ENCODE results near the gene PLA2G2F. TPM values are rescaled to one million over a fixed set of nuclear protein-coding genes. Genes with fewer than 3 reads are reported as not detected.

PLA2G2F gene
- total and polyA plus RNA-seq, 2 donors (not counting 3 experiments of a cell fraction or from before 2014, with no cell fraction given) = not detected

- intact Hi-C loops (cut with micrococcal nuclease) = no loop called here
- no peaks in the 10 kb centered on the region for H4K20me1 ChIP-seq (replicated peaks; ENCODE audit: control insufficient read depth, extremely low read depth, insufficient read depth, low read length)
- POLR2A ChIA-PET = no interaction called here
These were observed 53.8 kb downstream of the PLA2G2F start for GRCh38 chr1:20192871-20193411.

More at GRCh38 chr1:20192871-20193411, 53.8 kb downstream of the PLA2G2F start:
- Histone ChIP-seq H3K9ac (replicated peaks; ENCODE audit: extremely low read depth, insufficient read depth, low read length) (no peak overlapping the region), H3K9me1 (replicated peaks; ENCODE audit: control insufficient read depth, extremely low read depth, insufficient read depth, low read length) (no peaks in the 10 kb centered on the region), H3K4me2 (ENCODE audit: insufficient read depth, low read length) (no peak overlapping the region), H3K4me1 (ENCODE audit: control insufficient read depth, extremely low read depth, insufficient read depth, low read length) (no peaks in the 10 kb centered on the region), H3K27me3 (ENCODE audit: control insufficient read depth in 2 of 2, insufficient read depth in 2 of 2, low read length in 2 of 2) (peaks cover 4 to 10% of the 10 kb centered on the region in 2 experiments), H2AFZ (ENCODE audit: low read depth, low read length) (no peak overlapping the region), H3K4me3 (replicated peaks in 1 of 3; ENCODE audit: insufficient read depth in 1 of 3, low read depth in 1 of 3, low read length in 3 of 3) (no peak overlapping the region), H3K27ac (ENCODE audit: insufficient read depth, low read depth, low read length) (no peak overlapping the region), H3K9me3 (replicated peaks; ENCODE audit: control insufficient read depth, insufficient read depth, low read length) (no peaks in the 10 kb centered on the region), H3K79me2 (ENCODE audit: control insufficient read depth, insufficient read depth, low read length) (no peaks in the 10 kb centered on the region), H3K36me3 (ENCODE audit: control insufficient read depth in 2 of 2, extremely low read depth in 1 of 2, insufficient read depth in 2 of 2, low read length in 2 of 2) (no peaks in the 10 kb centered on the region)
- FAIRE-seq = no peak
- DNase-seq (ENCODE audit: low read depth, low spot score) = no peak
- dilution Hi-C loops (cut with MboI; ENCODE audit: extremely low pct_ligation_motif_present, low sequenced_read_pairs) = no loop called here
- TF ChIP-seq GATA2 (IDR thresholded peaks at IDR 0.05; ENCODE audit: insufficient read depth, insufficient read length, low read depth, low read length) = no peak
- no peak for TF ChIP-seq JUN (IDR thresholded peaks at IDR 0.05; ENCODE audit: borderline replicate concordance, insufficient read depth, insufficient read length, low read depth)
- TF ChIP-seq CTCF (IDR thresholded peaks at IDR 0.05; ENCODE audit: extremely low read depth in 1 of 2, insufficient read depth in 1 of 2, low read depth in 1 of 2, low read length in 2 of 2) = no peak
- TF ChIP-seq FOS (IDR thresholded peaks at IDR 0.05; ENCODE audit: borderline replicate concordance, insufficient read depth, low read length) = no peak
- TF ChIP-seq MYC (IDR thresholded peaks at IDR 0.05; ENCODE audit: low read depth, low read length) = no peak
- TF ChIP-seq POLR2A (IDR thresholded peaks at IDR 0.05; ENCODE audit: low read depth, low read length) = no peak
- TF ChIP-seq MAX (IDR thresholded peaks at IDR 0.05; ENCODE audit: insufficient read depth, insufficient read length) = no peak
- no peak for TF ChIP-seq EZH2 (IDR thresholded peaks at IDR 0.05; ENCODE audit: borderline replicate concordance, low read depth, low read length, severe bottlenecking)
- no peak for TF ChIP-seq POLR2AphosphoS5 (IDR thresholded peaks at IDR 0.05; ENCODE audit: insufficient read depth, low read depth, low read length)
- CTCF ChIA-PET = interaction anchor here (1.0 to 5.3 kb wide), 8 partner anchors 12 to 277 kb away, joined by 4 to 85 read pairs (median 17); no protein-coding TSS in a partner anchor
- no TSS peak for BruUV-seq (replicated peaks)

All from endothelial cell of umbilical vein (primary cell).